Stimulated activated naive CD8-positive, alpha-beta T cell treated with anti-CD3 and anti-CD28 coated beads, Interleukin-15, Interleukin-2, amounts not matched to agents 100 ng/mL and 50 ng/mL, for 24 hours (primary cell): Measurements from ENCODE around the gene UPK2.
"Not testable (repeated sequence)": the region's sequence is repeated elsewhere in the genome, so short reads cannot be mapped to it uniquely, and the experiment has no call there.

ENCODE experiments used
- H3K27ac Mint-ChIP-seq: one replicate; pipeline ENCODE4 v1.8.0; 2021; ENCODE audit warnings: mild to moderate bottlenecking, mixed read lengths
- H3K27me3 Mint-ChIP-seq: one replicate; pipeline ENCODE4 v1.8.0; 2021; ENCODE audit warnings: mixed read lengths
- H3K36me3 Mint-ChIP-seq: one replicate; pipeline ENCODE4 v1.8.0; 2021; ENCODE audit warnings: low read depth, mixed read lengths
- H3K4me1 Mint-ChIP-seq: one replicate; pipeline ENCODE4 v1.8.0; 2021; ENCODE audit warnings: low read depth, mixed read lengths
- H3K4me3 Mint-ChIP-seq: one replicate; pipeline ENCODE4 v1.8.0; 2021; ENCODE audit warnings: mild to moderate bottlenecking, mixed read lengths
- H3K9me3 Mint-ChIP-seq: one replicate; pipeline ENCODE4 v1.8.0; 2021; ENCODE audit warnings: mixed read lengths

UPK2 gene

DNA sequence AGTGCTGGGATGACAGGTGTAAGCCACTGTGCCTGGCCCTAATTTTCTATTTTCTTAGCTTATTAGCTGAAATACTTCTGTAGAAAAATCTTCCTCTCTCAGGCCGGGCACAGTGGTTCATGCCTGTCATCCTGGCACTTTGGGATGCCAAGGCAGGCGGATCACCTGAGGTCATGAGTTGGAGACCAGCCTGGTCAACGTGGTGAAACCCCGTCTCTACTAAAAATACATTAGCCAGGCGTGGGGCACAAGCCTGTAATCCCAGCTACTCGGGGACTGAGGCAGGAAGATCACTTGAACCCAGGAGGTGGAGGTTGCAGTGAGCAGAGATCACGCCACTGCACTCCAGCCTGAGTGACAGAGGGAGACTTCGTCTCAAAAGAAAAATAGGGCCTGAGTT, 28.2 kb downstream of the UPK2 start:
- H3K36me3 Mint-ChIP-seq, H3K9me3 Mint-ChIP-seq, H3K4me3 Mint-ChIP-seq, H3K27ac Mint-ChIP-seq, H3K27me3 Mint-ChIP-seq, H3K4me1 Mint-ChIP-seq: not testable (repeated sequence)

DNA sequence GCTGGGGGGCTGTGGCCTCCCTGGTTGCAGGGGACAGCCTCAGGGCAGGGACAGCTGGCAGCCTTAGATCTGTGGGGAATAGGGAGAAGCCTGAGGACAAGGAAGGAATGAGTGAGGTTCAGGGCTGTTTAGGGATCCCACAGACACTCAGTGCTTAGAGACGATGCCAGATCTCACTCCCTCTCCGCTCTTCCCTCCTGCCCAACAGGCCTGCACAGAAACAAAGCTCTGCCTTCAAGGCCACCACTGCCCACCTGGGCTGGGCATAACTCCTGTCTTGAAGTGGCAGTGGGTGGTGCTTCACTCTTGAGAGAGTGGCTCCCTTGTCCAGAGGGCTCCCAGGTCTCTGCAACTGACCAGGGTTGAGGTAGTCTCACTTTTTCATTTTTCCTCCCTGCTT, 28.7 kb downstream of the UPK2 start:
- Mint-ChIP-seq H3K27me3 (no peaks in the 10 kb centered on the region), H3K4me3 (no peak overlapping the region), H3K9me3 (no peaks in the 10 kb centered on the region)

DNA sequence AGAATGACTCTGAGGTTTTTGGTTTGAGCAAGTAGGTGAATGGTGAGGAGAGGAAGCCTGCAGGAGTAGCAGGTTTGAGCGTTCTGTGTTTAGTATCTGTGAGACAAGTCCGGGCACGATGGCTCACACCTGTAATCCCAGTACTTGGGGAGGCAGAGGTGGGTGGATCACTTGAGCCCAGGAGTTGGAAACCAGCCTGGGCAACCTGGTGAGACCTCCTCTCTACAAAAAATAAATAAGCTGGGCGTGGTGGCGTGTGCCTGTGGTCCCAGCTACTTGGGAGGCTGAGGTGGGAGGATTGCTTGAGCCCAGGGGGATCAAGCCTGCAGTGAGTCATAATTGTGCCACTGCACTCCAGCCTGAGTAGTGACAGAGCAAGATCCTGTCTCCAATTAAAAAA, 32.2 kb downstream of the UPK2 start:
- Mint-ChIP-seq H3K4me3 (no peak overlapping the region), H3K27ac (no peak overlapping the region), H3K27me3 (no peaks in the 10 kb centered on the region)

More for the DNA sequence above, 28.7 kb downstream of the UPK2 start:
- no peaks in the 10 kb centered on the region for H3K4me1 Mint-ChIP-seq
- H3K27ac Mint-ChIP-seq, result no peak overlapping the region
- no peaks in the 10 kb centered on the region for H3K36me3 Mint-ChIP-seq

DNA sequence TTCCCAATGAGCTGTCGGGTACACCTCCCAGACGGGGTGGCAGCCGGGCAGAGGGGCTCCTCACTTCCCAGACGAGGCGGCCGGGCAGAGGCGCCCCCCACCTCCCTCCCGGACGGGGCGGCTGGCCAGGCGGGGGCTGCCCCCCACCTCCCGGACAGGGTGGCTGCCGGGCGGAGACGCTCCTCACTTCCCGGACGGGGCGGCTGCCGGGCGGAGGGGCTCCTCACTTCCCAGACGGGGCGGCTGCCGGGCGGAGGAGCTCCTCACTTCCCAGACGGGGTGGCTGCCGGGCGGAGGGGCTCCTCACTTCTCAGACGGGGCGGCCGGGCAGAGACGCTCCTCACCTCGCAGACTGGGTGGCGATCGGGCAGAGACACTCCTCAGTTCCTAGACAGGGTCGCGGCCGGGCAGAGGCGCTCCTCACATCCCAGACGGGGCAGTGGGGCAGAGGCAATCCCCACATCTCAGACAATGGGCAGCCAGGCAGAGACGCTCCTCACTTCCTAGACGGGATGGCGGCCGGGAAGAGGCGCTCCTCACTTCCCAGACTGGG, 35.5 kb downstream of the UPK2 start:
- H3K4me3 Mint-ChIP-seq, H3K9me3 Mint-ChIP-seq, H3K27ac Mint-ChIP-seq, H3K4me1 Mint-ChIP-seq, H3K27me3 Mint-ChIP-seq: not testable (repeated sequence)
- H3K36me3 Mint-ChIP-seq, result peaks cover 12% of the 10 kb centered on the region

More for the DNA sequence above, 32.2 kb downstream of the UPK2 start:
- Mint-ChIP-seq H3K36me3 (peaks cover 5% of the 10 kb centered on the region), H3K4me1 (no peaks in the 10 kb centered on the region), H3K9me3 (no peaks in the 10 kb centered on the region)

- H3K9me3 Mint-ChIP-seq, result no peaks in the 10 kb centered on the region
- H3K4me1 Mint-ChIP-seq, result peaks cover 44% of the 10 kb centered on the region
- no peaks in the 10 kb centered on the region for H3K27me3 Mint-ChIP-seq
- H3K4me3 Mint-ChIP-seq, result peak overlapping the region; percentile 95
- H3K36me3 Mint-ChIP-seq, result peaks cover 40% of the 10 kb centered on the region
- H3K27ac Mint-ChIP-seq, result peak overlapping the region; percentile 98
These were observed 41.0 kb downstream of the UPK2 start for GRCh38 chr11:118996926-118997626.

DNA sequence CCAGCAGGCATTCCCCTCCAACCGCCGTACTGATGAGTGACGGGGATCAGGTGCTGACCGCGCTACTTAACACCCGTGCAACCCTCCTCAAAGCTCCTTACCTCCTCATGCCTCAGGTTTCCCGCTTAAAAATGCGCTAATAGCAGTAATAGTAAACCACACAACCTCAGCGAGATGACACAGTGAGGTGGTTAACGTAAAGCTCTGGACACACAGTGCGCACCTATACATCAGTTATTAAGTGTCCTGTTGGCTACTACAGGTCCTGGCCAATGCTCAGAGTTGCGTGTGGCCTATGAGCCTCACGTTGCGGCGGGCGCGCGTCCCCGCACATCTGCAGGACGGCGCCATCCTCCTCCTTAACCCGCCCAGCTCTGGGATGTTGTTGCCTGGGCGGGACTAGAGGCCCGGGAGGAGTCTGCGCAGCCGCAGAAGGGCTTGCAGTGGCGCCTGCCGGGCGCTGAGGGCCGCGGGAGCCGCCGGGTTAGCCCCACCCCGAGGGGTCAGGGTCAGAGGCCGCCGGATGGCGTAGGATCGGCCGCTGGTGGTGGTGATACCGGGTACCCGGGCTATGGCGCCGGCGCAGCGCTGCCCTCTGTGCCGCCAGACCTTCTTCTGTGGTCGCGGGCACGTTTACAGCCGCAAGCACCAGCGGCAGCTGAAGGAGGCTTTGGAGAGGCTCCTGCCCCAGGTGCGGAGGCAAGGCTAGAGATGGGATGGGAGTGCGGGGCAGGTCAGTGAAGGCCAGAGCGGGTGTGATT, 41.7 kb downstream of the UPK2 start, which contains the start of gene CENATAC:
Gene CENATAC (plus strand): TSS at position 512 of the 761 bp plus-strand sequence. CDS start 60 bp downstream, at position 572.
- Mint-ChIP-seq H3K27me3 (no peaks in the 10 kb centered on the region), H3K9me3 (no peaks in the 10 kb centered on the region), H3K27ac (peak within 1 kb of the TSS; percentile 98), H3K36me3 (peaks cover 47% of the 10 kb centered on the region), H3K4me1 (peaks cover 44% of the 10 kb centered on the region), H3K4me3 (peak within 1 kb of the TSS; percentile 95)

DNA sequence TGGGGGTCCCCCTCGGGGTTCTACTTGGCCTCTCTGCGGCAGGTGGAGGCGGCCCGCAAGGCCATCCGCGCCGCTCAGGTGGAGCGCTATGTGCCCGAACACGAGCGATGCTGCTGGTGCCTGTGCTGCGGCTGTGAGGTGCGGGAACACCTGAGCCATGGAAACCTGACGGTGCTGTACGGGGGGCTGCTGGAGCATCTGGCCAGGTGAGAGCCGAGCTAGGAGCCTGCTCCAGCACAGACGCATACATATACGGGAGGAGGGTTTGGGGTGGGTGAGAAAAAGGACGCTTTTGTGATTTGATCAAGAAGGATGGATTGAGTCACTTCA, 42.3 kb downstream of the UPK2 start:
- Mint-ChIP-seq H3K36me3 (peaks cover 52% of the 10 kb centered on the region), H3K27me3 (no peaks in the 10 kb centered on the region), H3K4me1 (peaks cover 44% of the 10 kb centered on the region), H3K27ac (peak overlapping the region; percentile 95), H3K4me3 (peak overlapping the region; percentile 95), H3K9me3 (no peaks in the 10 kb centered on the region)

- Mint-ChIP-seq H3K27me3 (no peaks in the 10 kb centered on the region), H3K4me3 (peak overlapping the region; percentile 95), H3K4me1 (peaks cover 44% of the 10 kb centered on the region), H3K9me3 (no peaks in the 10 kb centered on the region), H3K27ac (peak overlapping the region; percentile 95), H3K36me3 (peaks cover 55% of the 10 kb centered on the region)
These were observed 42.7 kb downstream of the UPK2 start for GRCh38 chr11:118998822-118999221.

DNA sequence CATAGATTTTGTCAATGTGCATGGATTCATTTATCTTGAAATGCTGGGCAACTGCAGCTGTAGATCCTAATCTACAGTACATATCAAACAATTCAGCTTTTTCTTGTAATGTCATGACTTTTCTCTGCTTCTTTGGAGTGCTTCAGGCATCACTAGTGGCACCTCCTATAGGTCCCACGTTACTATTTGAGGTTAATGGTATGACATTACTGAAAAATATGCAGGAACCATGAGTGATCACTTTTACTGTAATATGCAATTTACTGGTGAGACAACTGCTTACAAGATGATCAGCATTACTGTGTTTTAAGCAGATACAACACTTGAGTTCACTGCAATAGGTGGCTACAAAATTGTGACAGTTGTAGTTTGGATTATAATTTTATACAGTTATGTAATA, 44.8 kb downstream of the UPK2 start:
- H3K9me3 Mint-ChIP-seq, result no peaks in the 10 kb centered on the region
- H3K4me3 Mint-ChIP-seq, result peak overlapping the region; percentile 14
- peaks cover 45% of the 10 kb centered on the region for H3K4me1 Mint-ChIP-seq
- peaks cover 61% of the 10 kb centered on the region for H3K36me3 Mint-ChIP-seq
- H3K27ac Mint-ChIP-seq, result no peak overlapping the region
- H3K27me3 Mint-ChIP-seq, result no peaks in the 10 kb centered on the region

DNA sequence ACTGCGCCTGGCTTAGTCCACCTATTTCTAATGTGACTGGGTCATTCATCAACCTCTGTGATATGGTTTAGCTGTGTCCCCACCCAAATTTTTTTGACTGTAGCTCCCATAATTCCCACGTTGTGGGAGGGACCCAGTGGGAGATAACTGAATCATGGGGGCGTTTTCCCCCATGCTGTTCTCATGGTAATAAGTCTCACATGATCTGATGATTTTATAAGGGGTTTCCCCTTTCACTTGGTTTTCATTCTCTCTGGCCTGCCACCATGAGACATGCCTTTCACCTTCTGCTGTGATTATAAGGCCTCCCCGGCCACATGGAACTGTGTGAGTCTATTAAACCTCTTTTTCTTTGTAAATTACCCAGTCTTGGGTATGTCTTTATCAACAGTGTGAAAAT, 50.6 kb downstream of the UPK2 start:
- H3K9me3 Mint-ChIP-seq, result no peaks in the 10 kb centered on the region
- no peak overlapping the region for H3K4me3 Mint-ChIP-seq
- H3K27me3 Mint-ChIP-seq, result no peaks in the 10 kb centered on the region
- H3K27ac Mint-ChIP-seq, result peak overlapping the region; percentile 32
- peaks cover 56% of the 10 kb centered on the region for H3K36me3 Mint-ChIP-seq
- peaks cover 10% of the 10 kb centered on the region for H3K4me1 Mint-ChIP-seq
